ENCODE results near the gene ZNF436.

- TF ChIP-seq, protein P1, sequence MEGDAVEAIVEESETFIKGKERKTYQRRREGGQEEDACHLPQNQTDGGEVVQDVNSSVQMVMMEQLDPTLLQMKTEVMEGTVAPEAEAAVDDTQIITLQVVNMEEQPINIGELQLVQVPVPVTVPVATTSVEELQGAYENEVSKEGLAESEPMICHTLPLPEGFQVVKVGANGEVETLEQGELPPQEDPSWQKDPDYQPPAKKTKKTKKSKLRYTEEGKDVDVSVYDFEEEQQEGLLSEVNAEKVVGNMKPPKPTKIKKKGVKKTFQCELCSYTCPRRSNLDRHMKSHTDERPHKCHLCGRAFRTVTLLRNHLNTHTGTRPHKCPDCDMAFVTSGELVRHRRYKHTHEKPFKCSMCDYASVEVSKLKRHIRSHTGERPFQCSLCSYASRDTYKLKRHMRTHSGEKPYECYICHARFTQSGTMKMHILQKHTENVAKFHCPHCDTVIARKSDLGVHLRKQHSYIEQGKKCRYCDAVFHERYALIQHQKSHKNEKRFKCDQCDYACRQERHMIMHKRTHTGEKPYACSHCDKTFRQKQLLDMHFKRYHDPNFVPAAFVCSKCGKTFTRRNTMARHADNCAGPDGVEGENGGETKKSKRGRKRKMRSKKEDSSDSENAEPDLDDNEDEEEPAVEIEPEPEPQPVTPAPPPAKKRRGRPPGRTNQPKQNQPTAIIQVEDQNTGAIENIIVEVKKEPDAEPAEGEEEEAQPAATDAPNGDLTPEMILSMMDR (conservative IDR thresholded peaks at IDR 0.05), result no peak
- TF ChIP-seq ZFX (IDR thresholded peaks at IDR 0.05), result no peak
Observed at GRCh38 chr1:23370330-23370708, 683 bp upstream of the ZNF436 start.
